NB4 (cell line): ENCODE results near the gene NADK2.
"Not testable (repeated sequence)": the region's sequence is repeated elsewhere in the genome, so short reads cannot be mapped to it uniquely, and the experiment has no call there.

Experiments
- CTCF ChIP-seq: IDR thresholded peaks from one replicate; pipeline ENCODE4 v1.5.1; 2012; ENCODE audit warnings: low read depth, low read length
- MYC ChIP-seq: IDR thresholded peaks from 2 replicates; pipeline ENCODE4 v1.6.1; 2011; ENCODE audit warnings: low read depth, low read length
- POLR2A ChIP-seq: IDR thresholded peaks from 2 replicates; pipeline ENCODE4 v1.6.1; 2011; ENCODE audit warnings: mild to moderate bottlenecking; ENCODE audit not compliant: insufficient read length; ENCODE audit errors: extremely low read depth
- TF ChIP-seq, protein P1 (sequence below): IDR thresholded peaks from 2 replicates; pipeline ENCODE4 v1.6.1; 2011; ENCODE audit warnings: low read depth, low read length

DNA sequence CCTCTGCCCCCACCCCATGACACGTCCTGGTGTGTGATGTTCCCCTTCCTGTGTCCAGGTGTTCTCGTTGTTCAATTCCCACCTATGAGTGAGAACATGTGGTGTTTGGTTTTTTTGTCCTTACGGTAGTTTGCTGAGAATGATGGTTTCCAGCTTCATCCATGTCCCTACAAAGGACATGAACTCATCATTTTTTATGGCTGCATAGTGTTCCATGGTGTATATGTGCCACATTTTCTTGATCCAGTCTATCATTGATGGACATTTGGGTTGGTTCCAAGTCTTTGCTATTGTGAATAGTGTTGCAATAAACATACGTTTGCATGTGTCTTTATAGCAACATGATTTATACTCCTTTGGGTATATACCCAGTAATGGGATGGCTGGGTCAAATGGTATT, 57.3 kb downstream of the NADK2 start:
- not testable (repeated sequence) for TF ChIP-seq CTCF, POLR2A, MYC
- TF ChIP-seq, protein P1, sequence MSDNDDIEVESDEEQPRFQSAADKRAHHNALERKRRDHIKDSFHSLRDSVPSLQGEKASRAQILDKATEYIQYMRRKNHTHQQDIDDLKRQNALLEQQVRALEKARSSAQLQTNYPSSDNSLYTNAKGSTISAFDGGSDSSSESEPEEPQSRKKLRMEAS = not testable (repeated sequence)
